ENCODE results near the gene RPS6KA2. TPM values are rescaled to one million over a fixed set of nuclear protein-coding genes. Genes with fewer than 3 reads are reported as not detected.

Gene RPS6KA2
- total RNA-seq, 4 donors from 2014 or later, result 55.4 to 119 (median 76.4) TPM

GRCh38 chr6:166630462-166630861 lies 3.4 kb upstream of the RPS6KA2 start:
- H3K27ac ChIP-seq, result no peak overlapping the region
- no peaks in the 10 kb centered on the region for H3K27me3 ChIP-seq
- no peak for ATAC-seq
- no peak overlapping the region for H3K4me3 ChIP-seq
- H3K9me3 ChIP-seq, result no peaks in the 10 kb centered on the region
- no peak for TF ChIP-seq CTCF (IDR thresholded peaks at IDR 0.05)
- no peak for TF ChIP-seq POLR2A (IDR thresholded peaks at IDR 0.05)
- no peak for TF ChIP-seq EP300 (IDR thresholded peaks at IDR 0.05)
- TF ChIP-seq POLR2AphosphoS5 (IDR thresholded peaks at IDR 0.05), result no peak
- H3K4me1 ChIP-seq, result peaks cover 0 to 26% (median 7%) of the 10 kb centered on the region in 3 donors
- WGBS, 2 donors (ENCODE audit: low coverage in 1 of 2), result 74 to 100% methylated on average over 1 to 4 of the region's 6 CpGs
- no peaks in the 10 kb centered on the region for H3K36me3 ChIP-seq

GRCh38 chr6:166629628-166630027 lies 2.6 kb upstream of the RPS6KA2 start:
- Histone ChIP-seq H3K9me3 (no peaks in the 10 kb centered on the region), H3K27me3 (no peaks in the 10 kb centered on the region), H3K4me3 (no peak overlapping the region), H3K36me3 (no peaks in the 10 kb centered on the region), H3K4me1 (peaks cover 0 to 34% (median 9%) of the 10 kb centered on the region in 3 donors), H3K27ac (peak overlapping the region in 1 of 4 donors; percentile 92)
- WGBS, 2 donors (ENCODE audit: low coverage in 1 of 2), result 80 to 98% methylated on average over 5 of the region's 5 CpGs
- no peak for ATAC-seq
- TF ChIP-seq CTCF (IDR thresholded peaks at IDR 0.05), result no peak
- TF ChIP-seq POLR2A (IDR thresholded peaks at IDR 0.05), result no peak
- no peak for TF ChIP-seq EP300 (IDR thresholded peaks at IDR 0.05)
- TF ChIP-seq POLR2AphosphoS5 (IDR thresholded peaks at IDR 0.05), result no peak

- 1% methylated on average over 28 of the region's 61 CpGs; no CpG with 5 or more reads in 1 of the 2 donors for WGBS, 2 donors (ENCODE audit: low coverage in 1 of 2)
- TF ChIP-seq POLR2A (IDR thresholded peaks at IDR 0.05) (no peak), POLR2AphosphoS5 (IDR thresholded peaks at IDR 0.05) (no peak), CTCF (IDR thresholded peaks at IDR 0.05) (peak in 1 of 4 experiments; percentile 5)
- Histone ChIP-seq H3K4me1 (peaks cover 0 to 49% (median 16%) of the 10 kb centered on the region in 3 donors), H3K27me3 (no peaks in the 10 kb centered on the region), H3K27ac (peak overlapping the region; percentile 68 to 95 (median 93)), H3K36me3 (no peaks in the 10 kb centered on the region), H3K9me3 (no peaks in the 10 kb centered on the region), H3K4me3 (peak overlapping the region; percentile 51 to 91)
- peak; percentile 44 for ATAC-seq
Observed at GRCh38 chr6:166627875-166628801, 1.1 kb upstream of the RPS6KA2 start.

- H3K4me1 ChIP-seq, result peaks cover 0 to 62% (median 16%) of the 10 kb centered on the region in 3 donors
- H3K36me3 ChIP-seq, result no peaks in the 10 kb centered on the region
- H3K27me3 ChIP-seq, result no peaks in the 10 kb centered on the region
- 3 to 8% methylated on average over 4 to 19 of the region's 66 CpGs for WGBS, 2 donors (ENCODE audit: low coverage in 1 of 2)
- TF ChIP-seq POLR2AphosphoS5 (IDR thresholded peaks at IDR 0.05) (no peak), POLR2A (IDR thresholded peaks at IDR 0.05) (no peak), EP300 (IDR thresholded peaks at IDR 0.05) (no peak), CTCF (IDR thresholded peaks at IDR 0.05) (no peak)
- H3K9me3 ChIP-seq, result no peaks in the 10 kb centered on the region
- peak; percentile 0 for ATAC-seq
- peak overlapping the region in 3 of 4 donors; percentile 85 to 90 (median 87) for H3K27ac ChIP-seq
- peak overlapping the region; percentile 73 to 91 for H3K4me3 ChIP-seq
Observed at GRCh38 chr6:166626177-166627032, 646 bp downstream of the RPS6KA2 start.

Measured in gastroesophageal sphincter (tissue), 4 donors.